Thymus (tissue), 11 donors: Measurements from ENCODE around the gene EPHB1. TPM values are rescaled to one million over a fixed set of nuclear protein-coding genes. Genes with fewer than 3 reads are reported as not detected.
A peak's percentile ranks its signal among the peaks of the same experiment; 100 is the strongest.

ENCODE experiments used
- DNase-seq, 9 donors: peaks; one replicate each; pipeline ENCODE4 v3.0.0-alpha.2; 2013; ENCODE audit warnings: low spot score in 9 of 9, low read depth in 6 of 9, missing footprints in 1 of 9
- H3K27ac ChIP-seq, 2 donors: one replicate each; pipeline ENCODE4 v1.5.1; 2013; ENCODE audit warnings: control low read depth in 1 of 2, low read depth in 1 of 2, low read length in 1 of 2, mild to moderate bottlenecking in 1 of 2, moderate library complexity in 1 of 2
- H3K27me3 ChIP-seq, 2 donors: one replicate each; pipeline ENCODE4 v1.5.1; 2013; ENCODE audit warnings: low read length in 1 of 2; ENCODE audit not compliant: control insufficient read depth in 2 of 2, insufficient read depth in 1 of 2
- H3K36me3 ChIP-seq, 2 donors: one replicate each; pipeline ENCODE4 v1.5.1; 2013; ENCODE audit warnings: low read length in 1 of 2, mild to moderate bottlenecking in 1 of 2, moderate library complexity in 1 of 2; ENCODE audit not compliant: control insufficient read depth in 2 of 2, insufficient read depth in 2 of 2
- H3K4me1 ChIP-seq, 2 donors: one replicate each; pipeline ENCODE4 v1.5.1; 2013; ENCODE audit warnings: low read length in 2 of 2; ENCODE audit not compliant: control insufficient read depth in 2 of 2, insufficient read depth in 2 of 2
- H3K4me3 ChIP-seq, 2 donors: one replicate each; pipeline ENCODE4 v1.5.1; 2013; ENCODE audit warnings: low read length in 2 of 2, control low read depth in 1 of 2, mild to moderate bottlenecking in 1 of 2
- H3K9me3 ChIP-seq, 2 donors: one replicate each; pipeline ENCODE4 v1.5.1; 2013; ENCODE audit warnings: low read length in 1 of 2, mild to moderate bottlenecking in 1 of 2; ENCODE audit not compliant: control insufficient read depth in 2 of 2, insufficient read depth in 1 of 2
- WGBS: extraction: QIAGEN DNeasy Blood & Tissue Kit; methylation state at CpG from one replicate; pipeline ENCODE4 v1.1.7; 2013; 5-methylcytosine and 5-hydroxymethylcytosine counted together
- polyA plus RNA-seq: library from polyadenylated mRNA; stranded (reverse); fragments of 200-250 nt; gene quantifications from one replicate; pipeline ENCODE4 v1.2.3, GENCODE V29; 2013
- total RNA-seq: library from RNA; stranded (reverse); fragments of 120-200 nt; gene quantifications from one replicate; pipeline ENCODE4 v1.2.4, GENCODE V29; 2013
- donor health status: healthy.

Gene EPHB1
- total and polyA plus RNA-seq, 2 donors = 0.46 to 0.66 TPM

DNA sequence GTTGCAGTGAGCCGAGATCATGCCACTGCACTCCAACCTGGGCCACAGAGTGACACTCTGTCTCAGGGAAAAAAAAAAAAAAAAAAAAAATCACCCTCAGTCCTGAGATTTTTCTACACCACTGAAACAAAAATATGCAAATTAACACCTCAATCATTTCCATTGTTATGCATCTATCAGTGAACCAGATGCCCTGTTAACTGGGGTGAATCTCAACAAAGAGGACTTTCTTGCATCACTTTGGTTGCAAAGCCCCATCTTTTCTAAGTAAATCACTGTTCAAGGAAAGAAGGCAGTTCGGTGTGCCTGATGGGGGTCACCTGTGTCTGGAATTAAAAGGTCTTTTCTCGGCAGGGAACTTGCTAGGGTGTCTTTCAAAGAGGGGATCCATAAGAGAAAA lies 421.6 kb downstream of the EPHB1 start:
- Histone ChIP-seq H3K9me3 (no peaks in the 10 kb centered on the region), H3K4me1 (no peaks in the 10 kb centered on the region), H3K36me3 (no peaks in the 10 kb centered on the region), H3K27ac (no peak overlapping the region), H3K27me3 (no peaks in the 10 kb centered on the region), H3K4me3 (no peak overlapping the region)
- no peak for DNase-seq
- 88% methylated on average over 3 of the region's 3 CpGs for WGBS

DNA sequence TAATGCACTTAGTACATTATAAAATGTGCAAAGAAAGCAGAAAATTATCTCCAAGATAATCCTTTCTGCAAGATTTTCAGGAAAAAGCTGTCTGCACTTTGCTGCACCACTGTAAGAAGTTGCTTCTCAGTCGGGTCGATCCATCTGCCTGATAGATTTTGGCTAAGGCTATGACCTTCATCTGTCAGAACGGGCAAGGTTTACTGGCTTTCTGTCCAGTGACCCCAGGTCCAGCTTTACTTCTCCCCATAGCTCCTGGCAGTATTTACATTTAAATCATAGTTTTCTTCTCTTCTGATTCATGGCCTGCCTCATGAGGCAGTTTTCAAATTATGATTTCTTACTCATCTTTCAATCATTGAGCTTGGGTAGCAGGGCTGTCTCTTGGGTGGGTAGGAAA lies 422.7 kb downstream of the EPHB1 start:
- Histone ChIP-seq H3K9me3 (no peaks in the 10 kb centered on the region), H3K4me3 (no peak overlapping the region), H3K4me1 (no peaks in the 10 kb centered on the region), H3K36me3 (no peaks in the 10 kb centered on the region), H3K27ac (no peak overlapping the region), H3K27me3 (no peaks in the 10 kb centered on the region)
- WGBS = 96% methylated on average over 3 of the region's 3 CpGs
- no peak for DNase-seq

DNA sequence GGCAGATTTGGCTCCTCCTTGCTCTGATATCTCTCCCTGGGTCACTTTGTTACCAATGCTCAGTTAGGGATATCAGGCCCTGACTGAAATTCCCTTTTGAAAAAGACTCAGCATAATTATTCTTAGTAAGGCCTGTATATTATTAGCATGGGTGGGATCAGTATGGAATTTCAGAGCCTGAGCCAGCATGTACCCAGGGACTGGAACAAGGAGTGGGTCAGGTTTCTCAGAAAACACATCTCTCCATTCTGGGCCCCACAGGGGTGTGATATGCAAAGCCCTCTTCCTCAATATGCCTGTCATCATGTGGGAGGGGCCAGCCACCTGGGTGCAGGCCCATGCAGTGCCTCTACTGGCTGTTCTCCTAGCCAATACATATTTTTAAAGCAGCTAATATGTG lies 423.2 kb downstream of the EPHB1 start:
- H3K36me3 ChIP-seq = no peaks in the 10 kb centered on the region
- DNase-seq = no peak
- H3K4me3 ChIP-seq = no peak overlapping the region
- H3K27me3 ChIP-seq = no peaks in the 10 kb centered on the region
- H3K27ac ChIP-seq = no peak overlapping the region
- H3K4me1 ChIP-seq = no peaks in the 10 kb centered on the region
- no peaks in the 10 kb centered on the region for H3K9me3 ChIP-seq

DNA sequence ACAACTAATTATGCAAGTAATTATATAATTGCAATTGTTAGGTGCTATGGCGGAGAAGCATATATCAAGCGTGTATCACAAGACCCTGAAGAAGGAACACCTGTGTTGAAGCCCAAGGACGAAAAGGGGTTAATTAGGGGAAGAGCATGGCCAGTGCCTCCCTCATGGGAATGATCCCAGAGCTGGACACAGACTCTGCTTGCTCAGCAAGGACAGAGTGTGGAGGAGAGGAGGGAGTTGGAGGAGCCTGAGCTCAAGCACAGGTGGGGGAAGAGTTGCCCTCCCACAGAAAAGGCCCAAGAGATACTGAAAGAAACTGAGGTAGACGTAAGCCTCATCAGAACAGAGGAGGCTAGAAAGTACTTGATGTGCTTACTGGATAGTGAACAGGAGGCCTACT lies 423.7 kb downstream of the EPHB1 start:
- DNase-seq = no peak
- WGBS = 98% methylated on average over 4 of the region's 4 CpGs

DNA sequence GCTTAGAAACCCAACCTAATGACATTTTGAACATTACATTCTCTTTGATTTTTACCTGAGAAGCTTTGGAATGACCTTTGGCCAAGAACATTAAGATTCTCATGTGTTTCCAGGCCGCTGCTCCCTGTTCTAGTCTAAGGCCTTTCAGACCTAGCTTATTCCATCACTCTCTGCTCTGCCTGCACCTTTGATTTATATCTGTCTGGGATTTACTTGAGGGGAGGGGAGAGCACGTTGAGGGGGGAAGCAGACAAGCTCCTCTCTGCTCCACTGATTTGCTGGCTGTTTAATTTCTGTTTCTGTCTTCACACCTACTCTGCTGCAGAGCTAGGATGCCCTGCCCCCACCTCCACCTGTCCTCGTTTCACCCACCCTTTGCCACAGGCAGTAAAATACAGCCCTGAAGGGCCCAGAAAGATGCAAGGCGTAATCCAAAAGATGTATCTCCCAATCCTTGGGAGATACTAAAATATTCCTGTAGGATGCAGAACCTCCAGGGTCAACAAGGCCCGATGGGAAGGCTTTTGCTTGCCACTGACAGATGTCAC lies 429.8 kb downstream of the EPHB1 start:
- H3K4me1 ChIP-seq = peaks cover 15 to 17% of the 10 kb centered on the region in 2 donors
- no peaks in the 10 kb centered on the region for H3K9me3 ChIP-seq
- H3K27me3 ChIP-seq = no peaks in the 10 kb centered on the region
- H3K27ac ChIP-seq = no peak overlapping the region
- no peaks in the 10 kb centered on the region for H3K36me3 ChIP-seq
- no peak overlapping the region for H3K4me3 ChIP-seq
- DNase-seq = no peak
- 73% methylated on average over 5 of the region's 5 CpGs for WGBS

More for the DNA sequence above, 423.7 kb downstream of the EPHB1 start:
- Histone ChIP-seq H3K4me1 (no peaks in the 10 kb centered on the region), H3K4me3 (no peak overlapping the region), H3K36me3 (no peaks in the 10 kb centered on the region), H3K27ac (no peak overlapping the region), H3K9me3 (no peaks in the 10 kb centered on the region), H3K27me3 (no peaks in the 10 kb centered on the region)

DNA sequence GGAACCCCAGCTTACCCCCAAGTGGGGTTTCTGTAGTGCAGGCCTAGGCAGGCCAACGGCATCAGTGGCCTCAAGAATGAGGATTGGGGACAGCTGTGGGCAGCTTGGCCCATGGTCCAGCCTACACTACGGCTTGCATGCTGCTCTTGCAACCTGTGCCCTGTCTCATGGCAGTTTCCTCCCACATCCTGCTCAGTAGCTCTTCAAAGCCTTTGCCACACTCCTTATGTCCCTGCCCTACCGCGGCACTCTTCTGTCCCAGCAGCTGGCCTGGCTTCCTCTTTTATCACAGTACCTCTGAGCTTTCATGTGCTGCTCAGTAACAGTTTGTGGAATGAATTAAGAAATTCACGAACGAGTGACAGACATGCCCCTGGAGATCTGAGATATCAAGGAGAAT lies 431.0 kb downstream of the EPHB1 start:
- Histone ChIP-seq H3K36me3 (no peaks in the 10 kb centered on the region), H3K27me3 (no peaks in the 10 kb centered on the region), H3K4me1 (peaks cover 15 to 17% of the 10 kb centered on the region in 2 donors), H3K4me3 (no peak overlapping the region), H3K27ac (no peak overlapping the region), H3K9me3 (no peaks in the 10 kb centered on the region)
- WGBS = 6% methylated on average over 6 of the region's 6 CpGs
- peak in 7 of 9 donors; percentile 5 to 63 (median 26) for DNase-seq

DNA sequence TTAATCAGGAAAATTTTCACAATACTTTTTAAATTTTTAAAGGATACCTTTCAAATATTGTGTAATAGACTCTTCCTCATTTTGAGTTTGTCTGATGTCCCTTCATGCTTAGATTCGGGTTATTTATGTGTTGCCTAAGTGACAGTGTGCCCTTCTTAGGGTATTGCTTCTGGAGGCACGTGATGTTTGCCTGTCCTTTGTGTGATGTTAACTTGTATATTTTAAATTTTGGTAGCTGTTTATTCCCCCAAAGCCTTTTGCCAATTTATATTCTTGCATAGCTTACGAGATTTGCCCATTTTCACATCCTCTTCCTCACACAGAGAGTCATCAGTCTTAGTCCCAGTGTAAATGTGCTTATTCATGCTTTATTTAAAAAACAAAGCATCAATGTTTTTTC lies 433.1 kb downstream of the EPHB1 start:
- Histone ChIP-seq H3K36me3 (no peaks in the 10 kb centered on the region), H3K4me3 (no peak overlapping the region), H3K4me1 (peaks cover 15 to 17% of the 10 kb centered on the region in 2 donors), H3K27ac (no peak overlapping the region), H3K27me3 (no peaks in the 10 kb centered on the region), H3K9me3 (no peaks in the 10 kb centered on the region)
- 93% methylated on average over 3 of the region's 3 CpGs for WGBS
- no peak for DNase-seq

DNA sequence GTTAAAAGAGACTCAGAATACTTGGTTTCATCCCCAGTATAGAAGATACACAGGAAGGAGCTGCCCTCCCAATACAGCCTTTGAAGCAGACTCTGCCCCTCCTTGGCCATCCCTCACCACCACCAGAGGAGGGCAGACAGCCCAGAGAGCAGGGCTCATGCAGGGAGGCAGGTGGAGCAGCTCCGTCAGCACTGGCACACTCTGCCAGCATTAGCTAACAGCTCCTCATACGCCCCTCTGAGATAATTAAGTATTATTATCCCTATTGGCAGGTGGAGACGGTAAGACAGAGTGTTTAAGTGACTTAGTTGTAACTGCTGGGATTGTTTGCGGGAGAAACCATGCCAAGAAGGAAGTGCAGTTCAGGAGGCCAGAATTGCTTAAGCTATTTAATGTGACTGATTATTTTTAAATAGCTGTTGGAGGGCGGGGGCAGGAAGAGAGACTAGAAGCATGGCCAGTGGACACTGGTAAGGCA lies 434.0 kb downstream of the EPHB1 start:
- Histone ChIP-seq H3K27ac (no peak overlapping the region), H3K36me3 (no peaks in the 10 kb centered on the region), H3K9me3 (no peaks in the 10 kb centered on the region), H3K4me1 (peaks cover 15 to 17% of the 10 kb centered on the region in 2 donors), H3K4me3 (no peak overlapping the region), H3K27me3 (no peaks in the 10 kb centered on the region)
- DNase-seq = no peak
- WGBS = 91% methylated on average over 5 of the region's 5 CpGs

DNA sequence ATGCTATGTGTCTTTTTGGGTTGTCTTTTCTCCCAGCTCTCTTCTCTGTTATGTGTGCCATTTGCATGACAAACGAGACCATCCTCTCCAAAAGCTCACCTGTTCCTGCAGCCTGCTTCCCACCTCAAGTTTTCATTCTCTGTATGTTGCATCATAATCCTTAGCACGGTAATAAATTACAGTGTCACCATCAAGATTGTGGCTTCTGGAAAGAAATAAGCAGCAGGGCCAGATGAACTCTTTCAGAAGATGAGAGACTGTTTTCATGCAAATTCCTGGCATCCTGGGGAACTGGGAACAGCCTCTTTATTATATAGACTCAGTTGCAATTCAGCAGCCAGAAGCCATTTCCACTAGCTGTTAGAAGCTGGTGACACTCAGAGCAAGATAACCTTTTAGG lies 436.7 kb downstream of the EPHB1 start:
- WGBS = 56% methylated on average over 2 of the region's 2 CpGs
- DNase-seq = no peak
- no peaks in the 10 kb centered on the region for H3K36me3 ChIP-seq
- H3K27me3 ChIP-seq = no peaks in the 10 kb centered on the region
- no peaks in the 10 kb centered on the region for H3K4me1 ChIP-seq
- H3K9me3 ChIP-seq = no peaks in the 10 kb centered on the region
- H3K4me3 ChIP-seq = no peak overlapping the region
- H3K27ac ChIP-seq = no peak overlapping the region

DNA sequence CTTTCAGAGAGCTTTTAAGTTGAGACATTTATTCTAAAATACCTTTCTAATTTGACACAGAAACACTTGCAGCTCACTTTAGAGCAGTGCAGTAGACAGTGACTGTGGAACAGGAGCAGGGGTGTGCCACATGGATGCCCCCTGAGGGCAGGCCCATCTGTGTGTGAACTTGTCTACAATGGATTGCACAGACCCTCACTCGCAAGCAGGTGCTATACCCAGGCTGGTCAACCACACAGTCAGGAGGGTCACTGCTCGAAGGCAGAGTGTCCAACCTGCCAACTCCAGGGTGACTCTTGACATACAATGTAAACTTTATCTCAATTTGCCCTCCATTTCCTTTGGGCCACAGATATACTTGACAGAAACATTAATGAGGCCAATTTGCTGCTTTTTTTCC lies 437.2 kb downstream of the EPHB1 start:
- Histone ChIP-seq H3K9me3 (no peaks in the 10 kb centered on the region), H3K4me1 (no peaks in the 10 kb centered on the region), H3K4me3 (no peak overlapping the region), H3K36me3 (no peaks in the 10 kb centered on the region), H3K27me3 (no peaks in the 10 kb centered on the region), H3K27ac (no peak overlapping the region)
- 93% methylated on average over 2 of the region's 2 CpGs for WGBS
- no peak for DNase-seq
